NCI-H1417 (cell line): ENCODE results near the gene ETS1.

Experiments
- DNase-seq, 3 experiments: peaks; one replicate each; lab custom pipeline; 2025; lab: John Stamatoyannopoulos, UW

The ETS1 gene

DNA sequence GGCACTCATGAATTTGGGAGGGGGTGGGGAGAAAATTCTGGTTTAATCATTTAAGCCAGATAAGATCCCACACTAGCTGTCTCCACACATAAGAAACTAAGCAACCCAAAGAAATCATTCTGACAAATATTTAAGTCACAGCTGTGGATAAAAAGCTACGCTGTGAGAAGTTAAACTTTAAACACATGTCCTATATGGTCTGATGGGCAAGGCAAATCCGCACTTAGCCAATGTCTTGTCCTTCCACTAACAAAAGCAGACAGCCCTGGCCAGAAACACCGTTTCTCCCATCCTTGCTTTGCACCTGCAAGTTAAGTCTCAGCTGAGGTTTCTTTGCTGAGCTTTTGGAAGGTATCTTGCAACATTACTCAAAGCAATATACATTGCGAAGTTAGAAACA is 68.0 kb downstream of the ETS1 start:
- no peak for DNase-seq

DNA sequence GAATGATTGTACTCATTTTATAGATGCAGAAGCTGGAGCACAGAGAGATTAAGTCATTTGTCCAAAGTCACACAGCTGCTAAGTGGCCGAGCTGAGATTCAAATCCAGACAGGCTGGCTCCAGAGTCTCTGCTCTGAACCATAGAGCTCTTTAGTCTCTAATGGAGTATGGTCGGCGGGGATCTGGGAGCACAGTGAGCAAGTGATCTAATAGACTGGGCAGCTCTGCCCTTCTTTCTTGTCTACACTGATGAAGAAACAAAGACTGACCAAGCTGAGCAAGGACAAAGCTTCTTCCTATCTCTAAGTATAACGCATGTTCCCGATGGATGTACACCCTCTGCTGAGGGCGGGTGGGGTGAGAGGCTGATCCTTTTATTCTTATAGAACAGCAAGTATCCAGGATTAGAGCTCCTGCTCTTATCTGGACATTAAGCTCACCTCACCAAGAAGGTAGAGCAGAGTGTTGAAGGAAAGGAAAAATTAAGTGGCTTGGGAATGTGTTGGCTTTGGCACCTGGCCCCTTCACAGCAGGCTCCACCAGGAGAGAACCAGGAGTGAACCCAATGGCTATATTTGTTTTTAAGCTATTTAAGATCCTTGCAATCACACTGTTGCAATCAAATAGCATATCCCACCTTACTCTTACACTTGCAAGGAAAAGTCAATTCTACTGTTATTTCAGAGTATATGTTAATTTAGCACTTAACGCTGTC is 68.7 kb downstream of the ETS1 start:
- peak in 1 of 3 experiments; percentile 35 for DNase-seq

DNA sequence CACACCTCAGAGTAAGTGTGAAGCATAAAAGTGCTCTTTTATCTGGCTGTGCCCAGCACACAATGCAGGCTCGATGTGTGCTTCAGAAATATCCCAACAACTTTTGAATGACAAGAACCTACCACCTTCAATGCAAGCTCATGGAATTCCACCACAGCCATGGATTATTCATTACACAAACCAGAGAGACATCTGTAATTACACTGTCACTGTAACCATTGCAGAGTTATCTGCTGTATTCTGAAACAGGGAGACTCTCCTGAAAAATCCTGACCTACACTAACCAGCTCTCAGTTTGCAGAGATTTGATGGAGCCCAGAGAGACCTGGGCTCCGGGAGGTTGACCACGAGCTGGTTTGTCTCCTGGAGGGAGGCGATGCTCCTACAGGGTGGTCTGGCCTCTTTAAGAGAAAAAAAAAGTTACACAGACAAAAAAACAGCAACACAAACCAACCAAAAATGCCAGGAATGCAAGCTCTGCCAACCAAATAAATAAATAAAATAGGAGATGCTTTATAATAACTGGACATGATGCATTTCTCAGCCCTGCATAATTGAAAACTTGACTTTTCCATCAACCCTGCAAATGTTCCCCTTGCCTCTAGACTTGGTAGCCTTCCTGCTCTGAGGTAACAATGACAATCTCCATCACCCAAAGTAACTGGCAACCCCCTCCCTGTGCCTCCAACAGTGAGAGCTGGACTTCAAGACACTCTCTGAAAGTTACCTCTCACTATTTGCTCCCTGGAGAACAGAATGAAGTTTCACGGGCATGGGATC is 69.7 kb downstream of the ETS1 start:
- no peak for DNase-seq

DNA sequence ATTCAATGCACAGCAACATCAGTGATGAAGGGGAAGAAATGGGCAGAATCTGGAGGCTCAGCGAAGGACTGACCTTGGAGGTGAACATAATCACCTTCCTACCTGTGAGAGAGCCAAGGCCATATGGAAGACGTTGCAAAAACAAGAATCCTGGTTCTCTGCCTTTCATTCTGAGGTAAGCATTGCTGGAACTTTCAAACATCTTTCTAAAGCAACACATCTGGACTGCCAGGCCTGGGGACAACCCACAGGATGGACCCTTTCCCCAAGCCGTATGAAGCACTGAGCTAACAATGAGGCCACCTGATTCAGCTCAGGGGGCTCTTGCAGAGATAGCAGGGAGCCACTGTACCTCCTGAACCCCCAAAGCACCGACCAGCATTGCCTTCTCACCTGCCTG is 70.5 kb downstream of the ETS1 start:
- no peak for DNase-seq

DNA sequence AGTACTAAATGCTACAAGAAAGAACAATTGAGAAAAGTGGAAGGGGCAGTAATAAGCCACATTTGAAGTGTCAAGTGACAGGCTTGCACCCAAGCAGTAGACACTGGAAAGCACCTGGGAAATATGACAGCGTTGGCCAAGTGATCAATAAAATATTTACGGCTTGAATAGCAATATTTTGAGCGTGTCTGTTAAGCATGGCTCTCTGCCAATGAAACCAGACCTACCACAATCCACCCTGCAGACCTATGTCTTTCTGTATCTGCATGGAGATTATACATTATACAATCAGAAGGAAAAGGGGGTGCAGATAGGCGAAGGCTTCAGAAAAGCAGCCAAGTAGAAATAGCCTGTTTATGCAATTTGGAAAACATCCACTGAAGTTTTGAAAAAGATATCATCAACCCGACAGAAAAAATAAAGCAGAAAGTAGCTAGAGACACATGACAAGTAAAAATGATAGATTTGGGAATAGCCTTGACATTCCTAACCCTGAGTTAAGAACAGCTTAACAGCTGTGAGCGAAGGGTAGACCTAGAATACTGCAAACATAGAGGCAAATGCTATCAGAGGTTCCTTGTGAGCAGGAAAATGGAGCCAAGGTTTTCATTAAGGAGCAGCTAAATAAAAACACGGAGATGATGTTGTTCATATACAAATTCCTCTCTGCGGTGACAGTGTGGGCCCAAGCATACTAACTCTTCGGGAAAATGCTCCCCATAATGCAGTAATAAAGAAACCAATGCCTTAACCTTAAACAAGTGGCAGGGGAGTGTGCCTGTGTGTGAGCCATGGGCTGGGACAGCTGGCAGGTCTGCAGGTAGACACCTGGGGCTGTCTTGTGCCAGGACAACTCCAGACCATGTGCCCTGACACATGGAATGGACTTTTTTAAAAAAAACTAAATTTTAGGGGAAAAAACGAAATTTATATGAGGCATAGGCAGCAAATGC is 71.3 kb downstream of the ETS1 start:
- DNase-seq: no peak

DNA sequence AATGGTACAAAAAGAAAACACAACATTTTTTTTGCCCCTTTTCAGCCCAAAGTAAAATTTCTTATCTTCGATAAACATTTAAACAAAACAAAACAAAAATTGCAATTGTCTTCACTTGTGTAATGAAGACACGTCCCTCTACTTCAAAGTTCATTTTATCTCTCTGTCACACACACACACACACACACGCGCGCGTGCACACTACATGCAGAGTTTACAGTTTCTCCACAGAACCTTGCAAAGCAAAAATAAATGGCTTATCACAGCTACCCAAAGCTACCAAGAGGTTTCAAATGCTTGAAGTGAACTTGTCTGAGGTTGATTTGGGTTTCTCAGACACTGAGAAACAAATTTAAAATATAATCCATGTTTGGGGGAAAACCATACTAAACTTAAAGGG is 72.3 kb downstream of the ETS1 start:
- DNase-seq: no peak

DNA sequence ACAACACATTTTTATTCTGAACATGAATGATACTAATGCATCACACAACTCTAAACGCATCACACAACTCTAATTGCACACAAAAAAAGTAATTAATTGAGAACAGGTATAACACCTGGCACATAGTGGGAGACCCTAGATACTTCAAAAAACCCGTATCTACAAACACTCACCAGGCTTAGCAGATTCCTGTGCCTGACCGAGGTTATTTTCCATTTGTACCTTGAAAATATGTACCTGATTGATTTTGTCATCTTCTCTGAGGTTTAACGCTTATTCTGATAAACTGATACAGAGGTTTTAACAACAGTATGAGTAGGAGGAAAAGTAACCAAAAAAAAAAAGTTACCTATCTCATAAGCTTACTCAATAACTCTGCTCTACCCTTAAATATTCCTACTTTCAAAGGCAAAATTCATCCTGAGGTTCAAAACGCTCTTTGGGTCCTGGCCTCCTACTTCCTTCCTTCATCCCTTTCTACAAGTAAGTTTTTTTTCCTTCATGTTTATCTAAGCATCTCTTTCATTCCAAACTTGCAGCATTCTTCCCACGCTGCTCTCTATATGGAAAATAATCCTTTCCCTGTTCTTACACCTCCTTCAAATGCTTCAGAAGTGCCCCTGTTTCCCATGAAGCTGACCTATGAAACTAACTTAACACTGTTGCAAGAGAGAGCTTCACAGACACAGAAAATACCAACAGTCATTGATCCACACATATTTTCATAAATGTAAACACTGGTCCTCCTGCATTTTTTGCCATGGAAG is 73.3 kb downstream of the ETS1 start:
- no peak for DNase-seq

DNA sequence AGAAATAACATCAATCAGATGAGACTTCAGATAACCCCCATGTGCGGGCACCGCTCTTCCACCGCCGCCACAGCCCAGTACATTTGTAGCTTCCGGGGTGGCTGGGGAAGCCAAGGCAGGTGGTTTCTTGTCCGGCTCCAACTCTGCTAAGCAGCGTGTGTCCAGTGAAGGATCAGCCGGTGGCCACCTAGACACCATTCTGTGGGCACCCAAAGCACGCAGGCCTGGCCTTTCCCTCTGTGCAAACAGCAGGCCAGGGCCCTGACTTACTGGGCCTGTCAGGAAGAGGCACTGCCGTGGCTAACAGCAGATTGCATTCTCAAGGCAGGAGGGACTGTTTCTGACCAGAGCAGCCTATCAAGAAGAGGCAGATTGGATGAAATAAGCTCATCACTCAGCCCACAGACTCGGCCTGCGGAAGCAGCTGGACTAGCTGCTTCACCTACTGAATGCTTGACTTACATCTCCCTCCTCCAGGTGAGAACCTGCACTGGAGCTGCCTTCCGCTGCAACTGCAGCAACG is 74.8 kb downstream of the ETS1 start:
- no peak for DNase-seq

DNA sequence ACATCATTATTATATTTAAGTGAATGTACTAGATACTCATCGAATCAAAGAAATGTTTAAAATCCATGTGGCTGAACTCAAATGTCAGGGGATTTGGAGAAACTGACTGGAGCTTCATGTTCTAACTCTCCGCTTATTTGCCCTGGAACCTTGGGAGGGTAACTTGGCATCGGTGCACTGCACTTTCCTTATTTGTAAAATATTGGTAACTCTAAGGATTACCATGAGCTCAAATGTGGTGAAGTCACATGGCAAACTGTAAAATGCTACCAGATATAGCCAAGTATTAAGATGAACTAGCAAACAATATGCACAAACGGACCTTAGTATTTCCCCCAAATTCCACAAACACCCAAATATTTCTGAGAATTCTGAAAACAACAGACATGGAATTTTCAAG is 75.6 kb downstream of the ETS1 start:
- no peak for DNase-seq

DNA sequence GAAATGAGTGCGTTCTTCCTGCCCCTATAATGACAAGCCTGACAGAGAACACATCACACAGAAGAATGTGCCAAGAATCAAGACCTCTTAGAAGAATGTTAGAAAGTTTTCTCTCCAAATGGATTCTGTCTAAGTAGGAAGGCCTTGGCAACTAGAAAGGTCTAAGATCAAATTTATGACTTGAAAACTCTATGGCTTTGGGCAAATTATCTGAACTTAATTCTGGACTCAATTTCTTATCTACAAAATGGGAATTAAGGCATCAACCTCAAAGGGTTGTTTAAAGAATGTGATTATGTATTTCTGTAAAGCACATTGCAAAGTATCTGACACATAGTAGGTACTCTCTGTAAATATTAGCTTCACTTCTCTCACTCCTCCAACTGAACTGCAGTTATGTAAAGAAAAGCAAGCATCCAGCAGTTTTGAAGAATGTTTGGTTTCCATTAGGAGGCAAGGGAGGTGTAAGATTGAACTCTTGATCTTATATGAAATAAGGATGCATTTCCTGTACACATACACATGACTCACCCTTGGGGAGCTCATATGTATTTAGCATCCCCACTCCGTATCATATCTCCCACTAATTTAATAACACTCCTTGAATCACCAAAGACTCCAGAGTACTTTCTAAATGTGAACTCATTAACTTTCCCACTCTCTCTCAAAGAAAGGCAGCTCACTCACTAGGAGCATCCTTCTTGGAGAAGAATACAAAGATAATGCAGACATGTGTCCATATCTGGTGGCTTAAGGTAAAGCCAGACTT is 77.6 kb downstream of the ETS1 start:
- no peak for DNase-seq

DNA sequence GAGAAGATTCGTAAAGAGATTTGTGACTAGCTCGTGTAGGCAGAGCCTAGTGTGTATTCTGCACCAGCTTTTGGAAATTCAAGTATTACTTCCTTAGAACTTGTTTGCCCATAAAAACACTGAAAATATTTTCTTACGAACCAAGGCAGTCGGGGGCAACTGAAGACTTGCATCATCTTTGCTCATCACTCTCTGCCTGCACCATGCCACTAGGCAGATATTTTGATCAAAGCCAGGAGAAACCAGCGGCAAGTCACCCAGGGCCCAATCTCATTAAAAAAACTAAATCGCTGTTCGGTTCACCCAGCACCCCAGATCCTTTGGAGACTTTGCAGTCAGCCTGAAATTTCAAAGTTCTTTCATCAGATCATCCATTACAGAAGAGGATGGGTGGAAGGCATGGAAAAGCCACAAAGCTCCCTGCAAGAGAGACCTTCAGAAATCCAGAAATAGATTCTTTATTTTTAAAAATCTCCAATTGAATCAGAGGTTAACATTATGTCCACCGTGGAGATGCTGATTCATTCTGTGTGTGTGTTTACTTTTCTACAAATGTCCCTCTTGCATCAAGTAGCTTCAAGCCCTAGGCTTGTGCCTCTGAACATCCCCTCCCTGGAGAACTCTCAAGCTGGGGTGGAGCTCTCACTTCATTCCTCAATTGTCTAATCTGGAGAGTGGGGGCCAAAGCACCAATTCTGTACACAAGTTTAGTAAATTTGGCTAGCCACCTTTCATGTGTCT is 78.4 kb downstream of the ETS1 start:
- DNase-seq: peak in 1 of 3 experiments; percentile 14

DNA sequence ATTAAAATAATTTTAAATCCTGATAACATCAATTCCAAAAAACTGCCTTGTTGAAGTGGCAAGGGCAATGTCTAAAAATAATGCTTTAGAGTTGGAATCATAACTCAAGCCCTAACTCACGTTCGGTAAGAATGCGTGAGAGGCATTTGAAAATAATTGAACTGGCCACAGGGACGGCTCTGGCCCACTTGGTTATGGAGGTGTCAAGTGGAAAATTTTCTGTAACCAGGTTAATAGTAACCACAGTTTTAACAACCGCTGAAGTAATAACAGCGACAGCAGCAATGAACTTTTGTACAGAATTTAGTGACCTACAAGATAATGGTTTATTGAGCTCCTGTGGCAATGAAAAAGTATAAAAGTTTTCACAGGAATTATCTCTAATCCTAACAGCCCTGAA is 79.4 kb downstream of the ETS1 start:
- DNase-seq: no peak

DNA sequence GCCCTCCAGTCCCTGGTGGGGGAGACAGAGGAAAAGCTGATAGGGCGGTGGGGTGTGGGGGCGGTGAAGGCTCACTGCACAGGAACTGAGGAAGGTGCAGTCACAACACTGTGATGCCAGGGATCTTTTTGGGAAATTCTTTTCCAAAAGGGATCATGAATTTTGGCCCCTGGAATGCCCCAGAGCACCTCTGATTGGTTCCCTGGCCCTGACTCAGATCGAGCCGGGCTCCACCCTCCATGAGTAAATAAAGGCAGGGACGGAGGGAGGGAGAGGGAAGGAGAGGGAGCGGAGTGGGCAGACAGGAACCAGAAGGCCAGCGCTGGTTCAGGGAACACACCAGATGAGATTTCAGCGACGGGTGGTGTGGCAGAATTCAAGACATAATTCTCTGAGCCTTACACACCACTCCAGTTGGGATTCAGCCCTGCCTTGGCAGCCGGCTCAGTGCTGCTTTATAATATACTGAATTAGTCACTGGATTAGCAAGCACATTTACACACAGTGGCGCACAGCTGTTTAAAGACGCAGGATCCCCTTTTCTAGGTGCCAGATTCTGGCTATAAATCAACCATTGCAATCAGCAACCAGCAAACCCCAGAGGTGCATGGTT is 80.3 kb downstream of the ETS1 start:
- DNase-seq: peak in 2 of 3 experiments; percentile 31 to 45

DNA sequence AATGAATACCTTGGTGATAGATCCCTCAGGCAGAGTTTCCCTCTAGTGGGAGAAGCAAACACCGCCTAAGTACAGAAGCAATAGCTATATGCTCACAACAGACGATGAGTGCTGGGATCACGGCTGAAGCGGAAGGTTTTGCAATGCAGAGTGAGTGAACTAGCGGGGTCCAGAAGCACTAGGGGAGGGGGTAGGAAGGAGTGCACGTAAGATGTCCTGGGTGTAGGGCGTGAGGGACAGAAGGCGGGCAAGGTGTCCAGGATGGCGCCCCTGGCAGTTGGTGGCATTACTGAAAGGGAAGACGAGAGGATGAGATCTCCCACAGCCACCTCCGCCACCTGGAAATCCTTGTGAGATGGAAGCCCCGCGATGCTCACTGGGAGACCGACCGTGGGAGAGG is 81.0 kb downstream of the ETS1 start:
- DNase-seq: no peak

DNA sequence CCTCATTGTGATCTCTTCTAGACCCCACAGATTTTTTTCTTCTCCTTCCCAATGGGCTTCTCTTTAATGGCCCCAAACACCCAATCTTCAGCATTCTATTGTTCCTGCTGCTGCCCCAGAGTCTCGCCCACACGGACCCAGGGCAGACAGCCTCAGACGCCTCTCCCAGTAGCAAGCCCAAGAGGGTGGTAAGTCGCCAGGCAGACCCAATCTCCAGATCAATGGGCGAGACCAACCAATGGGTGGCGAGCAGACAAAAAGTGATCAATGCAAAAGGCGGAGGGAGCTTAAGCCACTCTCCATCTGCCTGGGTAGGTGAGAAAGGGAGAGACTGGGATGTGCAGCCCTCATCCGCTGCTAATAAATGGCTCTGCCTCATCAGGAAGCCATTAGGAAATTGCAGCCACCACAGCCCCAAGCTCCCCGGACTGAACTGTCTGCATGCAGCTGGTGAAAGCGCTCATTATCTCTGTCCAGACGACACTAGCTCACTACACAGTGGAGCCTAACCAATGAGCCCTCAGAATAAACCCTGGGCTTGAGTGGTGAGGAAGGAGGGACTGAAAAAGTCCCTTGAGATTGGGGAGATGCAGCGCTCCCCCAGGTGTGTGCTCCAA is 81.8 kb downstream of the ETS1 start:
- peak in 1 of 3 experiments; percentile 43 for DNase-seq

DNA sequence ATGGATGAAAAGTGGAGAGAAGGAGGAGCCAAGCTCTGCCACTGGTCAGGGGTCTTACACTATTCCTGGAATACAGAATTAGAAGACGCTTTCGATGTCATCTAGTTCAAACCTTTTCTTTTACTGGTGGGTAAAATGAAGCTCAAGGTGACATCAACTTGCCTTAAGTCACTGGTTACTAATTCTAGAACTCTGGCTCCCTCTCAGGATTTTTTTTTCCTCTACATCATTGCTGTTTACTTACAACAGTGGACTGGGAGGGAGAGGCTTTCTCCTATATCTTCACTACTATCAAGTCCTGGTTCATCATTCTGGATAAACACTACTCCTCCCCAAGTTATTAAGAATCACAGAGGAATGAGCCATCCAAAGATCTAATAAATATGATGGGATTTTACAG is 82.9 kb downstream of the ETS1 start:
- DNase-seq: no peak

DNA sequence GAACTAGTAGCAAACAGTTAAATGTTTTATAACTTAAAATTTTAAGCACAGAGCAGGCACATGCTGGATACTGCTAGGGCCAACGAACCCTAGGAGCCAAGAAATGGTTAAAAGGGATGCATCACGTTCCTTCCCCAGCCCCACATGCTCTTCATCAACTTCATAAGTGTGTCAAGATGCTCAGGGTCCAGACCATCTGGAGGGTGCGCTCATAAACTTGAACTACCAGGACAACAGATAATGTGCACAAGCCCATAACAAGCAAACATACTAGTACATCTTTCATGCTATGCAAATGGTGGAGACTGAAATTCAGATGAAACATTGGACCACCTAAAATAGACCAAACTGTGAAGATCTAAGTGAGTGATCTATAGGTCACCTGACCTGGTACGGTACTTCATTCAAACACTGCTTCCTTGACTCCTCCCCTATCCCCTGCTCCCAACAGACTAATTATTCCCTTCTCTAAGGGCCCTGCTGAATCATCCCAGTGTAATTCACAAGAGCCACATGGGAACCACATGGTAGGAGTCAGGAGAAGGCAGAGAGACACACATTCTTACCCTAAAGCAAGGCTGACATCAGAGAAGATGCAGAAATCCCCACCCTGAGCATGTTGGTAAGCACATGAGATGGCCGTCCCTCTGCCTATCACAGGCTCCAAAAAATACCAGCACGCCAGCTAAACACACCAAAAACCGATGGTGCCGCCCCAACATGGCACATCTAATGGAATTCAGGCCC is 83.9 kb downstream of the ETS1 start:
- DNase-seq: no peak

DNA sequence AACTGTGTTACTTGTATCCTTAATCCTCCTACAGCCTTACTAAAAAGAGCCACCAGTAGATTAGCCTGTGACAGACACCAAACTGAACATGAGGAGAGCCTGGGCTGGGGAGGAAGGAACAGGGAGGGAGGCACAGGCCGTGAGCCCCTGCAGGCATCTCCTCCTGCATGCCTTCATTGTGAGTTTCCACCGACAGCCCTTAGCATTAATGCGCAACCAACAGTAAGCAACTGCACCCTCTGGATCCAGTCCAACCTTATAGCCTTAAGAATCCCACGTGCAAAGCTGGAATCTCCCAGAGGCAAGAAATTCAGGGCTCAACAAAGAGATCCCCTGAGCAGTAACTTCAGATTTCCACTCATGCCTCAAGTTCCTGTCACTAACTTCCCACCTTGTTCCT is 84.6 kb downstream of the ETS1 start:
- no peak for DNase-seq
